Breast epithelium (tissue), 3 donors: ENCODE results near the gene BCL2L11.

Source experiments
- CTCF ChIP-seq, 3 donors: fragments of 450-650 bp; IDR thresholded peaks; one replicate each; pipeline ENCODE4 v1.5.1; 2016 to 2017; ENCODE audit warnings: antibody characterized with exemption in 3 of 3, mild to moderate bottlenecking in 3 of 3, moderate library complexity in 3 of 3
- POLR2A ChIP-seq: fragments of 450-650 bp; IDR thresholded peaks from one replicate; pipeline ENCODE4 v1.6.1; 2016; ENCODE audit warnings: antibody characterized with exemption, mild to moderate bottlenecking, moderate library complexity
- POLR2AphosphoS5 ChIP-seq, 3 donors: sonication (generic); formaldehyde crosslinking; IDR thresholded peaks; one replicate each; pipeline ENCODE4 v1.6.1; 2017; ENCODE audit warnings: antibody characterized with exemption in 3 of 3

GRCh38 chr2:111133603-111134002 is 12.9 kb downstream of the BCL2L11 start:
- TF ChIP-seq CTCF (IDR thresholded peaks at IDR 0.05) (no peak), POLR2A (no peak), POLR2AphosphoS5 (IDR thresholded peaks at IDR 0.05) (no peak)
